Activated CD4-positive, alpha-beta T cell treated with anti-CD3 and anti-CD28 coated beads, Interleukin-2, Interleukin-6, amounts not matched to agents 100 ng/mL and 50 ng/mL, durations not matched to agents 16 hours and 8 hours (primary cell): ENCODE data around the gene GNG2.

ENCODE experiments used
- DNase-seq: peaks from one replicate; pipeline ENCODE4 v3.0.0-alpha.2; 2020

Gene GNG2

GRCh38 chr14:51951656-51952055 is 91.2 kb downstream of the GNG2 start:
- DNase-seq: no peak

GRCh38 chr14:51954031-51954430 is 93.6 kb downstream of the GNG2 start:
- DNase-seq: no peak

- DNase-seq: no peak
Measured at GRCh38 chr14:51954657-51955056, 94.2 kb downstream of the GNG2 start.

GRCh38 chr14:51957950-51958349 is 97.5 kb downstream of the GNG2 start:
- DNase-seq: no peak

GRCh38 chr14:51959928-51960327 is 99.5 kb downstream of the GNG2 start:
- DNase-seq: no peak

- no peak for DNase-seq
Measured at GRCh38 chr14:51960866-51961265, 100.5 kb downstream of the GNG2 start.

- no peak for DNase-seq
Measured at GRCh38 chr14:51962711-51963110, 102.3 kb downstream of the GNG2 start.

GRCh38 chr14:51963286-51963685 is 102.9 kb downstream of the GNG2 start:
- no peak for DNase-seq

GRCh38 chr14:51967521-51967920 is 107.1 kb downstream of the GNG2 start:
- no peak for DNase-seq

GRCh38 chr14:51969852-51970540 is 109.6 kb downstream of the GNG2 start:
- DNase-seq: no peak

- no peak for DNase-seq
Measured at GRCh38 chr14:51972566-51972965, 112.2 kb downstream of the GNG2 start.

GRCh38 chr14:51977075-51977474 is 116.7 kb downstream of the GNG2 start:
- no peak for DNase-seq

- DNase-seq: no peak
Measured at GRCh38 chr14:51978681-51979085, 118.3 kb downstream of the GNG2 start.

GRCh38 chr14:51979088-51979709 is 118.8 kb downstream of the GNG2 start:
- peak; percentile 86 for DNase-seq

GRCh38 chr14:51981218-51981854 is 120.9 kb downstream of the GNG2 start:
- peak; percentile 21 for DNase-seq

- DNase-seq: no peak
Measured at GRCh38 chr14:51988221-51988620, 127.8 kb downstream of the GNG2 start.

- DNase-seq: peak; percentile 95
Measured at GRCh38 chr14:51989293-51990234, 129.2 kb downstream of the GNG2 start, which contains the start of gene RTRAF. RTRAF (plus strand) TSS chr14:51989546; CDS start chr14:51989640, 94 bp downstream.

GRCh38 chr14:51990488-51990887 is 130.1 kb downstream of the GNG2 start:
- no peak for DNase-seq

GRCh38 chr14:51993285-51993920 is 133.0 kb downstream of the GNG2 start:
- peak; percentile 31 for DNase-seq

GRCh38 chr14:51996148-51996746 is 135.8 kb downstream of the GNG2 start:
- peak; percentile 38 for DNase-seq

GRCh38 chr14:51998348-51998747 is 137.9 kb downstream of the GNG2 start:
- DNase-seq: no peak

- DNase-seq: no peak
Measured at GRCh38 chr14:51999084-51999483, 138.7 kb downstream of the GNG2 start.
